Stimulated activated CD4-positive, alpha-beta T cell treated with anti-CD3 and anti-CD28 coated beads, Interleukin-4, amount 100 ng/mL, for 1 hour (primary cell): Measurements from ENCODE around the gene SYTL1.
A peak's percentile ranks its signal among the peaks of the same experiment; 100 is the strongest.

Source experiments
- DNase-seq: peaks from one replicate; pipeline ENCODE4 v3.0.0-alpha.2; 2020

SYTL1 gene, protein sequence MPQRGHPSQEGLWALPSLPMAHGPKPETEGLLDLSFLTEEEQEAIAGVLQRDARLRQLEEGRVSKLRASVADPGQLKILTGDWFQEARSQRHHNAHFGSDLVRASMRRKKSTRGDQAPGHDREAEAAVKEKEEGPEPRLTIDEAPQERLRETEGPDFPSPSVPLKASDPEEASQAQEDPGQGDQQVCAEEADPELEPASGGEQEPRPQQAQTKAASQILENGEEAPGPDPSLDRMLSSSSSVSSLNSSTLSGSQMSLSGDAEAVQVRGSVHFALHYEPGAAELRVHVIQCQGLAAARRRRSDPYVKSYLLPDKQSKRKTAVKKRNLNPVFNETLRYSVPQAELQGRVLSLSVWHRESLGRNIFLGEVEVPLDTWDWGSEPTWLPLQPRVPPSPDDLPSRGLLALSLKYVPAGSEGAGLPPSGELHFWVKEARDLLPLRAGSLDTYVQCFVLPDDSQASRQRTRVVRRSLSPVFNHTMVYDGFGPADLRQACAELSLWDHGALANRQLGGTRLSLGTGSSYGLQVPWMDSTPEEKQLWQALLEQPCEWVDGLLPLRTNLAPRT

DNA sequence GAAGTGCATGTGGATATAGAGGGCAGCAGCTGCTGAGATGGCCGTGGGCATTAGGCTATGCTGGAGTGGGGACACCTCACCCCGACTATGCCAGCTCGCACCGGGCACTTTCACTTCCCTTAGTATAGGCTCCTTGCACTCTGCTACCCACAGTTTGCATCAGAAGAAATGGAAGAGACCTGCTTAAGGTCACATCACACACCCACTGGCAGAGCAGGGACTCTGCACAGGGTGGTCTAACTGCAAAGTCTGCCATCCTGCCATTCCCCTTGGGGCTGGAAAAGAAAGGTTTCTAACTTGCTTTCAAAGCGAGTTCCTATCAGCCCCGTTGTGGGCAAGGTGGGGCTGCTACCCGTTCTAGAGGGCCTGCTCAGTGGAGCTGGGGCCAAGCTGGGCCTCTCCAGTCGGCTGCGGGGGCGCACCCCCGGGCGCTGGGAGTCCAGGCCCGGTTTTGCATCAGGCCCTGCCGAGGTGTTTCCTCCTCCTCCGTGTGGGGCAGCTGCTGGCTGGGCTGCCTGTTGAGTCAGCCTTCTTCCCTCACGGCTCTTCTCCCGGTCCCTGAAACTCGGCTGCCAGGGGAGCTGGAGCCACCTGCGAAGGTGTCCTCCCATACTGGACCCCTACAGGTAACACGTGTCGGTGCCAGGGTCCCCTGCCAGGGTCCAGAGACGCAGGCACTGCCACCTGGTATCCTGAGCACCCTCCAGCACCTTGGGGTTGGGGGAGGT is at the start of gene SYTL1:
SYTL1 (plus strand) TSS at position 498 of the 728 bp plus-strand sequence. CDS start 3,313 bp downstream, outside the sequence.
- peak; percentile 59 for DNase-seq

- no peak for DNase-seq
Measured at GRCh38 chr1:27292106-27292505, 49.7 kb upstream of the SYTL1 start.

GRCh38 chr1:27293915-27294314 is 47.9 kb upstream of the SYTL1 start:
- DNase-seq: no peak

DNA sequence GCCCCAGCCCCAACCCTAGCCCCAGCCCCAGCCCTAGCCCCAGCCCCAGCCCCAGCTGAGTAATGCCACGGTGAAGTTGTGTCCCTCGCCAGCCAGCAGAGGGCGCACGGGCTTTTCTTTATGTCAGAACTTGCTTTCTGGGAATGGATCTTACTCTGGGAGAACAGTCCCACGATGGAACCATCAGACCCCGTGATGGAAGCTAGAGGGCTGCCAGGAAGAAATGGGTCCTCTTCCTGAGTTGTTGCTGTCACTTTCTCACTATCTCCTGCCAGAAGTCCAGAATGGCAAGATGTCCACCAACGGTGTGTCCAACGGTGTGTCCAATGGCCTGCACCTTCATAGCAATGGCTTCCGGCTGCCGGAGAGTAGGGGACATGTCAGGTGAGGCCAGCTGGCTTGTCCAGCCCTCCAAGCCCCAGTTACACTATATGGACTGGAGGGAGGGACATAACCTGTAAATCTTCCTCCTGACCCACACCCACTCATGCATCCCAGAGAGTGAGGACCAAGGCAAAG is 45.0 kb upstream of the SYTL1 start:
- DNase-seq: peak; percentile 79

DNA sequence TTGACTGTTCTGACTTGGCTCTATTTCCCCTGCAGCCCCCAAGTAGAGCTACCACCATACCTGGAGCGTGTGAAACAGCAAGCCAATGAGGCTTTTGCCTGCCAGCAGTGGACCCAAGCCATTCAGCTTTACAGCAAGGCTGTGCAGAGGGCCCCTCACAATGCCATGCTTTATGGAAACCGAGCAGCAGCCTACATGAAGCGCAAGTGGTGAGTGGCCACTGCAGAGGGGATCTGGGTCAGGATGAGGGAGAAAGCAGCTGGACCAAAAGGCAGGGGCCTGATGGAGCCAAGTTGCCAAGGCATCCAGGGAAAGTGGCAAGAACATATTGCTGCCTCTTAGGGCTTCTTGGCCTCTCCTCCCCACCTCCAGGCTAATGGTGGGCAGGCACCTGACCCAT is 43.9 kb upstream of the SYTL1 start:
- no peak for DNase-seq

DNA sequence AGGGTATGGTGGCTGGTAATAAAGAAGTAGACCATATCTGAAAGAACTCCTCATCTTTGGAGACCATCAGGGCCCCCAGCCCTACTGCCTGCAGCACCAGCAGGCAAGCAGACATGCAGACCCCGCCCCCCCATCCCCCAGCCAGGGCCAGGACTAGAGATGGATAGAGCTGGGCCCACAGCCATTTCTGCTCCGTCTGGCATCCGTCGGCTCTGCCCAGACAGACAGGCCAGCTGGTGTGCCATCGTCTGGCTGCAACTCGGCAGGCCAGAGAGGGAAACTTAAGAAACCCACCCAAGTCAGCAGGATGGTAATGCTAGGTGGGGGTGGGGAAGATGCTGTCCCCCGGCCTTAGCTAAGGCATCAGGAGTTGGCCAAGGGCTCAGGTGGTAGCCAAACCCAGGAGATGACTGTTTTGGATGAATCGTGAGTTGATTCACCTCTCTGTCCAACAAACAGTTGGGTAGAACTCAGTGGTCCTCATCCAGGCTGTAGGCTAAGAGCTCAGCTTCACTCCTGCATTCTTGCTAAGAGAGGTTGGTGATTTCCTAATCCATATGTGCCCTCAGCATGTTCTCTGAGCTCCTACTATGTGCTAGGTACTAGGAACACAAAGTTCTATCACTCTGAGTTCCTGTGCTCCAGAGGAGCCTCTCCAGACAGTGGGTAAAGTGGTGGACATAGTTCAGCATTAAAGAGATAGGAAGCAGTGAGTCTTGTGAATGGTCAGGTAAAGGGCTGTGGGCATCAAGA is 43.0 kb upstream of the SYTL1 start:
- no peak for DNase-seq

DNA sequence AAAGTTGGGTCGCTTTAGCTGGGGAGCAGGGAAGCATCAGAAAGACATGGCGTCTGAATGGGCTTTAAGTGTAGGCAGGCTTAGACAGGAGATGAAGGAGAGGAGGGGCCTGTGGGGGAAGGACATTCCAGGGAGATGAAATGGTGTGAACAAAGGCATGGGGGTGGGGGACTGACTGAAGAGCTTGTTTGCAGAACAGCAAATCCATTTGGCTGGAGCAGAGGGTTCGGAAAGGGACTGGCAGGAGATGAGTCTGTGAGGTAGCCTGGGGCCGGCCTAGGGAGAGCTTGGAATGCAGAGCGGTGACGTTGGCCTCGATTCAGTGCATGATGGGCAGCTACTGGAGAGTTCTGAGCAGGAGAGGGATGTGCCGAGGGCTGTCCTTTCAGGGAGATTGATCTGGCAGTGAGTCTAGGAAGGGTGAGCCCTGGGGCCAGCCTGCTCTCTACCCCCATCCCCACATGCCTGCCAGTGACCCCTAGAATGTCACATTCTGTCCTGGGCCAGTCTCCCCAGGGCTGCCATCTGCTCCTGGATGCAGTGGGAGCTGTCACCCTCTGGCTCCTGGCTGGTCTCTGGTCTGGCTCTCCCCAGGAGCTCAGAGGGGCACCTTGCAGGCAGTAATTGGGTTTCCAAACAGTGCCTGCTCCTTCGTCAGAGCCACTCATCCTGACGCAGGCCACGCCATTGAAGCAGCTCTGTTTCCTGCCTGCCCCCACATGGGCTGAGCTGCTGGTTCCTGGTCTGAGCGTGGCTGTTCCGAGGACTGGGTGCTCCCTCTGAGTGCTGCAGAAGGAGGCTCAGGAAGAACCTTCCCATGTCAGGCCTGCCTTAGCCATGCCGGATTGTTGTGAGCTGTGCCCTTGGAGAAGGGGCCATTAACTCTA is 42.2 kb upstream of the SYTL1 start:
- DNase-seq: no peak

GRCh38 chr1:27300341-27301051 is 41.3 kb upstream of the SYTL1 start:
- DNase-seq: peak; percentile 74

- no peak for DNase-seq
Measured at GRCh38 chr1:27301052-27301422, 40.8 kb upstream of the SYTL1 start.

DNA sequence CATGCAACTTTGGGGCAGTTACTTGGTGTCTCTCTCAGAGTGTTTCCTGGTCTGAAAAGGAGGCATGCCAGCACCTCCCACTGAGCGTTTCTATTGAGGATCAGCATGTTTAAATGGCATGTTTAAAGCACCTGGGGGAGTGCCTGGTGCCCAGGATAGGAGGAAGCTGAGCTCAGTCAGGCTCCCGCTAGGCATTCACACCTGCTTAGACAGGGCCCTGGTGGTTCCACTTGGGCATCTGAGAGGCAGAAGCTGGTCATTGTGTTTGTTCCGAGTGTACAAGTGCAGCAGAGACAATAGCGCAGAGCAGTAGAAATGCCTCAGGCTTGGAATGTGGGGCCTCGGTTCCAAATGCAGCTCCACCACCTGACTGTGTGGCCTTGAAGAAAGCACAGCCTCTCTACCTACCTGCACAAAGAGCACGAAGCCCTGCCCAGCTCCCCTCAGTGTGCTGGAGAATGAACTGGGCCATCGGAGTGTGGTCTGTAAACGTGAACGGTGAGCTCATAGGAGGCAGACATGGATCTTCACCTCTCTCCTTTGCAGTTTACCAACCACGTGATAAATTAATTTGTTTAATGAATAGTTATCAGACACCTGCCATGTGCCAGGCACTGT is 40.1 kb upstream of the SYTL1 start:
- DNase-seq: no peak

DNA sequence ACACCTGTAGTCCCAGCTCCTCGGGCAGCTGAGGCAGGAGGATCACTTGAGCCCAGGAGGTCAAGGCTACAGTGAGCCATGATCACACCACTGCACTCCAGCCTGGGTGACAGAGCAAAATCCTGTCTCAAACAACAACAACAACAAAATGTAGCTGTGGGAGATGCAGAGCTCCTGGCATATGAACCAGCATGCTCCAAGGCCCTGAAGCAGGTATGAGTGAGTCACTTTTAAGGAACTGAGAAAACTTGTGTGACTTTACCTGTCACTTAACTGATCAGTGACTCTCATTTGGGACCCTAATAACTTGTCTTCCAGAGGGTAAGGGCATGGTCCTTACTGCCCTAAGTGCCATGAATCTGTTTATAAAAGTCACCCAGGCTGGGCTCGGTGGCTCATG is 39.2 kb upstream of the SYTL1 start:
- no peak for DNase-seq

DNA sequence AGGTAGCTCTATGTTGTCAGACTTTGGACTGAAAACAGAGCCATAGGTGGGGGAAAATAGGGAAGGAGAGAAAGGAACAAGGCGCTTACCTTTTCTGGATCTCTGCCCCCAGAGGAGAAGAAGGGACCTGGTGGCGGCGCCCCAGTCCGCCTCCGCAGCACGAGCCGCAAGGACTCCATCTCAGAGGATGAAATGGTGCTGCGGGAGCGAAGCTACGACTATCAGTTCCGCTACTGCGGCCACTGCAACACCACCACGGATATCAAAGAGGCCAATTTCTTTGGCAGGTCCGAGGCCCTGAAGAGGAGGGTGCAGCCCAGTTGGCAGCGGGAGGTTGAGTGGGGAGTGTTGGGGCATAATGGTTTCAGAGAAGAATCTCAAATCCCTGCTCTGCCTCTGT is 38.3 kb upstream of the SYTL1 start:
- DNase-seq: no peak

DNA sequence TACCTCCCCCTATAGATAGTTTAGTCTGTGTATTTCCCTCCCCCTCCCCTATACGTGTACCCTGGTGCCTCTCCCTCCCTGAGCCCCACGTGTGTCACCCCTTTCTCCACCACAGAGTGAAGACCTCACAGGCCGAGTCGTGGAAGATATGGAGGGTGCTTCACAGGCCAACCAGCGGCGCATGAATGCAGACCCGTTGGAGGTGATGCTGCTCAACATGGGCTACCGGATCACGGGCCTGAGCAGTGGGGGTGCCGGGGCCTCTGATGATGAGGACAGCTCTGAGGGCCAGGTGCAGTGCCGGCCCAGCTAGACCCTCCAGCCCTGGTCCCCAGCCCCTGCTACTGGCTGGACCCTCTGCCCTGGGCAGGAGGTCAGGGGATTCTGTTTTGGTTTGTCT is 35.8 kb upstream of the SYTL1 start:
- no peak for DNase-seq

GRCh38 chr1:27306892-27307761 is 34.7 kb upstream of the SYTL1 start:
- DNase-seq: no peak

- DNase-seq: no peak
Measured at GRCh38 chr1:27307874-27308598, 33.8 kb upstream of the SYTL1 start.

DNA sequence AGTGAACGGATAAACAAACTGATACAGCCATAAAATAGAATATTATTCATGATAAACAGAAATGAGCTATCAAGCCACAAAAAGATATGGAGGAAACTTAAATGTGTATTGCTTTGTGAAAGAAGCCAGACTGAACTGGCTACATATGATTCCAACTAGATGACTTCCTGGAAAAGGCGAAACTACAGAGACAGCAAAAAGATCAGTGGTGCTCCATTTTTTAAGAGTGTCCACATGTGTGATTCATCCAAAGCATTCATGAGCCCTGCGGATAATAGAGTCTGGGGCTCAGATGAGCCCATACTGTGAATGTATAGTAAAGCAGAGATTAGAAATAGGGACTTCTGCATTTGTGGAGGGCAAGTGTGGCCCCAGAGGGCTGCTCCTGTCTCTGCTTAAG is 27.7 kb upstream of the SYTL1 start:
- no peak for DNase-seq

- no peak for DNase-seq
Measured at GRCh38 chr1:27314737-27315136, 27.1 kb upstream of the SYTL1 start.

DNA sequence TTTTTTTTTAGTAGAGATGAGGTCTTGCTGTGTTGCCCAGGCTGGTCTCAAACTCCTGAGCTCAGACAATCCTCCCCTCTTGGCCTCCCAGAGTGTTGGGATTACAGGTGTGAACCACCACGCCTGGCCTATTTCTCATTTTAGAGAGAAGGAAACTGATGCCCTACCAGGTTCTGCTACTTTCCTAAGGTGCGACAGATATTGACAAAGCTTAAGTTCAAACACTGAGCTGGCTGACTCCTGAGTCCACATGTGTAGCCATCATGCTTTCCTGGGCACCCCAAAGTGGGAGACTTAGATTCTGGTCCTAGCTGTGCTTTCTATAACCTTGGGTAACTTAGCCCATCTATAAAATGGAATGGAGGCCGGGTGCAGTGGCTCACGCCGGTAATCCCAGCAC is 25.0 kb upstream of the SYTL1 start:
- DNase-seq: no peak

GRCh38 chr1:27318136-27318535 is 23.7 kb upstream of the SYTL1 start:
- no peak for DNase-seq
